Hindlimb muscle (tissue), 1 donor: ENCODE measurements around the gene SNAI1. TPM values are rescaled to one million over a fixed set of nuclear protein-coding genes. Genes with fewer than 3 reads are reported as not detected.
A peak's percentile ranks its signal among the peaks of the same experiment; 100 is the strongest.
"Not testable (repeated sequence)": the region's sequence is repeated elsewhere in the genome, so short reads cannot be mapped to it uniquely, and the experiment has no call there.

ENCODE experiments used
- DNase-seq: peaks from one replicate; pipeline ENCODE4 v3.0.0-alpha.2; 2013
- polyA plus RNA-seq: library from polyadenylated mRNA; unstranded; fragments of 120-200 nt; gene quantifications from one replicate; pipeline ENCODE4 v1.2.1, GENCODE V29; 2013; ENCODE audit not compliant: insufficient read length

The SNAI1 gene
- 11.9 TPM for polyA plus RNA-seq

GRCh38 chr20:49982346-49983122 lies at the start of gene SNAI1:
TSS of gene SNAI1 (plus strand) at chr20:49982980. CDS start at chr20:49983060, 80 bp downstream.
- peak; percentile 86 for DNase-seq

GRCh38 chr20:49935746-49936152 lies 47.0 kb upstream of the SNAI1 start:
- DNase-seq = no peak

GRCh38 chr20:49936153-49937026 lies 46.4 kb upstream of the SNAI1 start, which contains the start of gene RNF114:
TSS of gene RNF114 (plus strand) at chr20:49936397. CDS start at chr20:49936413, 16 bp downstream.
- peak; percentile 94 for DNase-seq

GRCh38 chr20:49937027-49937929 lies 45.5 kb upstream of the SNAI1 start:
- DNase-seq = no peak

- peak; percentile 74 for DNase-seq
Measured at GRCh38 chr20:49938173-49939163, 44.3 kb upstream of the SNAI1 start.

GRCh38 chr20:49941456-49941855 lies 41.3 kb upstream of the SNAI1 start:
- DNase-seq = no peak

- DNase-seq = no peak
Measured at GRCh38 chr20:49942303-49942702, 40.5 kb upstream of the SNAI1 start.

GRCh38 chr20:49942942-49943341 lies 39.8 kb upstream of the SNAI1 start:
- DNase-seq = no peak

GRCh38 chr20:49945306-49945700 lies 37.5 kb upstream of the SNAI1 start:
- DNase-seq = no peak

GRCh38 chr20:49945701-49946477 lies 36.9 kb upstream of the SNAI1 start:
- DNase-seq = no peak

GRCh38 chr20:49948178-49948577 lies 34.6 kb upstream of the SNAI1 start:
- no peak for DNase-seq

- DNase-seq = no peak
Measured at GRCh38 chr20:49948809-49949507, 33.8 kb upstream of the SNAI1 start.

- DNase-seq = no peak
Measured at GRCh38 chr20:49951151-49951550, 31.6 kb upstream of the SNAI1 start.

GRCh38 chr20:49955167-49955566 lies 27.6 kb upstream of the SNAI1 start:
- no peak for DNase-seq

- DNase-seq = not testable (repeated sequence)
Measured at GRCh38 chr20:49955830-49956396, 26.9 kb upstream of the SNAI1 start.

- no peak for DNase-seq
Measured at GRCh38 chr20:49956689-49957088, 26.1 kb upstream of the SNAI1 start.

- not testable (repeated sequence) for DNase-seq
Measured at GRCh38 chr20:49957089-49957938, 25.5 kb upstream of the SNAI1 start.

GRCh38 chr20:49961413-49961812 lies 21.4 kb upstream of the SNAI1 start:
- no peak for DNase-seq
